ENCODE measurements around the gene TCF25.

- TF ChIP-seq EZH2 (IDR thresholded peaks at IDR 0.05; ENCODE audit: insufficient read depth, low read length) (no peak), CTCF (IDR thresholded peaks at IDR 0.05; ENCODE audit: insufficient read depth, low read depth, low read length) (no peak)
Observed at GRCh38 chr16:89911375-89911774, 38.0 kb downstream of the TCF25 start.

Data from astrocyte (in vitro differentiated cells and primary cell).